C4-2B (cell line): Measurements from ENCODE around the gene TRPM7.
"Not testable (repeated sequence)": the region's sequence is repeated elsewhere in the genome, so short reads cannot be mapped to it uniquely, and the experiment has no call there.

Experiments
- CTCF ChIP-seq: fragments of 450-650 bp; conservative IDR thresholded peaks from 2 replicates; pipeline ENCODE4 v1.5.1; 2017; ENCODE audit warnings: mild to moderate bottlenecking
- ZFX ChIP-seq: fragments of 450-650 bp; IDR thresholded peaks from 2 replicates; pipeline ENCODE4 v1.6.1; 2017

DNA sequence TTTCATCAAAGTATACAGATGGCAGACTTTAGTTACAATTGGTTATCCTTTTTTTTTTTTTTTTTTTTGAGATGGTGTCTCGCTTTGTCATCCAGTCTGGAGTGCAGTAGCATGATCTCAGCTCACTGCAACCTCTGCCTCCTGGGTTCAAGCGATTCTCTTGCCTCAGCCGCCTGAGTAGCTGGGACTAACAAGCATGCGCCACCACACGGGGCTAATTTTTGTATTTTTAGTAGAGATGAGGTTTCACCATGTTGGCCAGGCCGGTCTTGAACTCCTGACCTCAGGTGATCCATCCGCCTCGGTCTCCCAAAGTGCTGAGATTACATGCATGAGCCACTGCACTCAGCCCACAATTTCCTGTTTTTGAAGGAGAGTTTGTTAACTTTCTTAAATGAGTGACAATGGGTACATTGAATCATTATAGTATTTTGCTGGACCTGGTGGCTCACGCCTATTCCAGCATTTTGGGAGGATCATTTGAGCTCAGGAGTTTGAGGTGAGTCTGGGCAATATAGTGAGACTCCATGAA, 8.1 kb upstream of the TRPM7 start:
- not testable (repeated sequence) for TF ChIP-seq CTCF, ZFX
